Activated CD8-positive, alpha-beta memory T cell treated with anti-CD3 and anti-CD28 coated beads for 24 hours (primary cell): Measurements from ENCODE around the gene RALB.
"Not testable (repeated sequence)": the region's sequence is repeated elsewhere in the genome, so short reads cannot be mapped to it uniquely, and the experiment has no call there.

ENCODE experiments used
- DNase-seq: peaks from one replicate; pipeline ENCODE4 v3.0.0-alpha.2; 2020

Gene RALB

DNA sequence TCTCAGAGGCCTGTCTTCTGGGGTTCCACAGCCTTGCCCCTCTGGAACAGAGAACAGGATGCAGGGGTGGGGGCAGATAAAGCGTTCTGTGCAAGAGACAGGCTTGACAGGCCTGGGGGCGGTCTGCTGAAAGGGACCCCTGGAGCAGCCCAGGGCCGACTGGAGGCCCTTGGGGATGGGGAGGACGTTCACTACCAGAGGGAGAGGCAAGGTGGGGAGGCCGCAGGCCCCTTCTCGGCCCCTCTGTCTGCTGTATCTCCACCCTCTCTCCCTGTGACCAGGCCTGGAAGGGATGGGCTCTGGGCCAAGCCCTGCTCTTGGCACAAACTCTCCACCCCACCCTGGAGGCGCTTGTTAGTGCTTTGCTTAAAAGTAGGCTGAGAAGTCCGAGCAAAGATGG, 66.0 kb downstream of the RALB start:
- DNase-seq, result no peak

DNA sequence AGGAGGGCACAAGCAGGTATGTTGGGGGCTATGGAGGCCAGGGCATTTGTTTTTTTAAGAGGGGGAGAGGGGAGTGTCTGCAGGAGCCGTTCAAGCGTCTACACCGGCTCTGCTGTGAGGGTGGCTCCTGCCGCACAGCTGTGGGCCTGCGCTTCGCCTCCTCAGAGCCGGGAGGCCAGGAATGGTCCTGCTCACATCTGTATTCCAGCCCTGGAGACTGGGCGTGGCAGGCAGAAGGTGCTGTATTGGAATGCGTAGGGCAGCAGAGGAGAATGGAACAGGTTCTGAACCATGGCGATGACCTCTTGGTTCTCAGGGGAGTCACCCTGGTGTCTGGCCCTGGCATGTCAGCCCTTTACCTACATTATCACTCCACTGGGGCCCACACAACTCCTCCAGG, 66.5 kb downstream of the RALB start:
- DNase-seq, result no peak

- no peak for DNase-seq
Observed at GRCh38 chr2:120319686-120320317, 67.2 kb downstream of the RALB start.

GRCh38 chr2:120320318-120320851, 67.7 kb downstream of the RALB start:
- DNase-seq, result no peak

DNA sequence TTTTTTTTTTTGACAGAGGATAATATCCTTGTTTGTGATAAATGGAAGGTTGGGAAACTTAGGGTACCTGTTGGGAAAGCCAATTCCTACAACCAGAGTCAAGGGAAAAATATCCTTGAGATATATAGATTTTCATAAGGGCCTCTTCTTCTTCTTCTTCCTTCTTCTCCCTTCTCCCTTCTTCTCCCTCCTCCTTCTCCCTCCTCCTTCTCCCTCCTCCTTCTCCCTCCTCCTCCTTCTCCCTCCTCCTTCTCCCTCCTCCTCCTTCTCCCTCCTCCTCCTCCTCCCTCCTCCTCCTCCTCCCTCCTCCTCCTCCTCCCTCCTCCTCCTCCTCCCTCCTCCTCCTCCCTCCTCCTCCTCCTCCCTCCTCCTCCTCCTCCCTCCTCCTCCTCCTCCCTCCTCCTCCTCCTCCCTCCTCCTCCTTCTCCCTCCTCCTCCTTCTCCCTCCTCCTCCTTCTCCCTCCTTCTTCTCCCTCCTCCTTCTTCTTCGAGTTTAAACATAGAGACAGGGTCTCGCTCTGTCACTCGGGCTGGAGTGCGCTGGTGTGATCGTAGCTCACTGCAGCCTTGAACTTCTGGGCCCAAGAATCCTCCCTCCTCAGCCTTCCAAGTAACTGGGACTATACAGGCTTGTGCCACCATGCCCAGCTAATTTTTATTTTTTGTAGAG, 68.4 kb downstream of the RALB start:
- DNase-seq, result not testable (repeated sequence)

GRCh38 chr2:120321721-120322284, 69.2 kb downstream of the RALB start:
- no peak for DNase-seq

DNA sequence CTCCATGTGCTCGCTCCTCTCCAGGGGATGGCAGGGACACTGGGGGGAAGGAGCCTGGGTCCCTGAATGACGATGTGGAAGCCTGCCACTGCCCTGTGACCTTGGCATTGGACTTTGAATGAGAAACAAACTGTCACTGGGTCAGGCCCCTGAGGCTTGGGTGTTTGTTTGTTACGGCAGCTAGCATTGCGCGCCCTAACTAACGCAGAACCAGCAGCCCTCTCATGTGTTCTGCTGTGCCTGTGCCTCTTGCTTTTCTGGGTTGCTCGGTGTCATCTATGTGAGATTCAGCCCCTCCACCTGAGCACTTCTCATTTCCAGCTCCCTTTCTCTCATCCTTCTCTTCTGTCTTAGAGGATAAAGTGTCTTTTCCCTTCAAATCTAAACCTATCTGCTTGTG, 69.7 kb downstream of the RALB start:
- DNase-seq, result no peak

DNA sequence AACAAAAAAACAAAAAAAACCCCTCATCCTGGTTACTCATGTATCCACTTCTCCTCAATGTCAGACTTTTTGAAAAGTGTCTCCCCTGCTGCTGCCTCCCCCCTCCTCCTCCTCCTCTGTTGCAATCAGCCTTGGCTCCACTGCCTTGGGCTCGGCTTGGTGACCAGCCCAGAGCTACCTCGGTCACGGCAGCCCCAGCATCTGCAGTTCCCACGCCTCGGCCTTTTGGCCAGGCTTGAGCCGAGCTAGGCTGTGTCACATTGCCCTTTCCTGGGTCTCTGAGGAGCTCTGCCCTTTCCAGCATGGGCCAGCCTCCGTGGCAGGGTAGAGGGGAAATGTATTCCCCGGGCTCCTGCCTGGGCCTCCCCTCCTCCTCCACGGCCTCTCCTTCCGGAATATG, 70.6 kb downstream of the RALB start:
- no peak for DNase-seq

DNA sequence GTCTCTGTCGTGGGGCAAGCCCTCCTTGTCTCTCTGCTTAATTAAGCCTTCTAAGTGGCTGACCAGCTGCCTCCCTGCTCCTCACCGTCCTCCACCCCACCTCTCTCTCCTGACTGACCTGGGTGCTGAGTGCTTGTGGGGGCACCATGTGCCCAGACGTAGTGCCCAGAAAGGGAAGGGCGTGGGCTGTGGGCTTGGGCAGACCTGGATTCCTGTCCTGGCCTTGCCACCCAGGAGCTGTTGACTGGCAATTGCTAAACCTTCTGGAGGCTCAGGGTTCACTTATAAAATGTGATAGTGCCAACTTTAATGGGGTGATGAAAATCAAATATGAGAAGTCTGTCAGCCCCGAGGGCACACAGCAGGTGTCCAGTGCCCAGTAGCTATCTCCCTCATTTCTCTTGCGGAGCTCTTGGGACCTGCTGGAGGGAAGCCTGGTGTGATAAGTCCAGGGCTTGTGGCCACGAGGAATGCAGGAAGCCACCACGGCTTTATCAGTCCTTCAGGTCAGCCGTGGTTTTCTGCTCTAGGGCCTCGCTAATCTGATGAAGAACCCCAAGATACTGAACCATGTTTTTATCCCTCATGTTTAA, 71.3 kb downstream of the RALB start:
- DNase-seq, result no peak

DNA sequence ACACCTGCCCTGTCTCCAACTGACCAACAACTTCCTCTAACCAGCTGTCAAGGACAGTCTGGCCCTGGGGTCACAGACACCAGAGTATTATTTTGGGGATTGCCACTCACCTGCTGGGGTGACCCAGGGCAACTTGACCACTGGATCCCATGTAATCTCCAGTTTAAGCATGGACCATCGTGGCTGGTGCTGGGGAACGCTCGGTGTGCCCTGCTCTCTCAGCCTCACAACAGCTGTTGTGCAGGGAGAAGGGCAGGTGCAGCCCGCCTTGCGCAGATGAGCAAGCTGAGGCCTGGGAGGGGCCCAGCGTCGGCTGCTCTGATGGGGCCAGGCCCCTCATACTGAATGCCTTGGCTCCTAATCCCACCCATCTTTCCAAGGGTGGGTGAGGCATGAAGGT, 72.3 kb downstream of the RALB start:
- no peak for DNase-seq

DNA sequence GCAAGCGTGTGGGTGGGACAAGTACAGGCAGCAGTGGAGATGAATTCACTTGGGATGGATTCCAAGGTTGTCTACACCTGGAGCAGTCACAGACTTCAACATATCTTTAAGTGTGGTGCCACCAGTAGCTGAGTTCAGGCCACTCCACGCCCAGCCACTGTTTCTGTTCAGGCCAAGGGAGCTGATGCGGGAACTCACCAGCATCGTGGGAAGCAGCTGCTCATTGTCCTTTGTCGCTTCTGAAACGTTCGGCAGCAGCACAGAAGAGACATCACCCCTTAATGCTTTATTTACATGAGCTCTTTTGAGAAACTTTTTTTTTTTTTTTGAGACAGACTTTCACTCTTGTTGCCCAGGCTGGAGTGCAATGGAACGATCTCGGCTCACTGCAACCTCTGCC, 73.4 kb downstream of the RALB start:
- DNase-seq, result no peak

DNA sequence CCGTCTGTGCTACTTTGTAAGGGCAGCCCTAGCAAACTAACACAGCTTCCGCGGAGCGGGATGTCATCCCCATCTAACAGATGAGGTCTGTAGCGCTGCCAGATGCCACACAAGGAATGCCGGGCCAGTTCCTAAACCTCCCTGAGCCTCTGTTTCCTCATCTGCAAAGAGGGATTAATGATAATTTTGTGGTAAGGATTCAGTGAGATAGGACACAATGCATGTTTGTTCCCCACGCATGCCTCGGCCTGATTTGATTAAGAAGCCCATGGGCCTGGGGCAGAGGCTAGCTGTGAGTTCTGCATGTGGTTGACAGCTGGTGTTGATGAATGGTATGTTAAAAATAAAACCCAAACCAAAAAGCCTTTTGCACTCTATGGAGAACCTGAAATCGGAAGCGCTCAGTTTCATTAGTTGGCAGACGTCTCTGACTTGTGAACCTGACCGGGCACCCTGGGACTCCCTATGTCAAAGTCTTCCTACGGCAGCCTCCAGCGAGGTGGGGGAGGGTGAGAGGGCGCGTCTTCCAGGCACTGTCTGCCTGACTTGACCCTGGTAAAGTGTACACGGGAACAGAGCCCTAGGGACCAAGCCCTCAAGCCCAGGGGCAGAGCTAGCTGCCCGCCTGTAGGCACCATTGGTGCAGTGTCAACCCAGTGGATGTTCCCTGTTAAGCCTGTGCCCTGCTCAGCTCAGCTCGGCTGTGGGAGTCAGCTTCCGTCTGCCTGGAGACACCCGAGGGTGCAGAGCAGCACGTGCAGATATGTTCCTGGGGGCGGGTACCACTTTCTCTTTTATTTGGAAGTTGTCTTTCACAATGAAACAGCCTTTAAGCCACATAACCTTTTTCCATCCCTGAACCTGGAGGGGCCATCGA, 78.5 kb downstream of the RALB start:
- DNase-seq, result no peak

DNA sequence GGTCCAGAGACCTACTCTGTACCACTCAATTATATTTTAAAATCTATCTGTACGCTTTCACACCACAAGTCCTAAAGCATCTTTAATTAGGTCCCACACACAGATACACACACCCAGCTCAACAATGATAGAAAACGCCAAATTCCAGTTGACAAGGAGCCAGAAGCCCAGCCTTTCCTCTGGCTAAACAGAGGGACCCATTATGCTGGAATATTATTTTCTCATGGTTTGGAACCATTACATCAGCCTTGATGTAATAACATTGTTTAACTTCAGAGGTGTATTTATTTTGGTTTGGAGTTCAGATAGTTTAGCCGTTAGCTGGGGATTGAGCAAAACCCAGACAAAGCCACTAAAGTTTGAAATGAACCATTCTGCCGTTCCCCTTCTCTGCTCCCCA, 79.3 kb downstream of the RALB start:
- DNase-seq, result no peak

DNA sequence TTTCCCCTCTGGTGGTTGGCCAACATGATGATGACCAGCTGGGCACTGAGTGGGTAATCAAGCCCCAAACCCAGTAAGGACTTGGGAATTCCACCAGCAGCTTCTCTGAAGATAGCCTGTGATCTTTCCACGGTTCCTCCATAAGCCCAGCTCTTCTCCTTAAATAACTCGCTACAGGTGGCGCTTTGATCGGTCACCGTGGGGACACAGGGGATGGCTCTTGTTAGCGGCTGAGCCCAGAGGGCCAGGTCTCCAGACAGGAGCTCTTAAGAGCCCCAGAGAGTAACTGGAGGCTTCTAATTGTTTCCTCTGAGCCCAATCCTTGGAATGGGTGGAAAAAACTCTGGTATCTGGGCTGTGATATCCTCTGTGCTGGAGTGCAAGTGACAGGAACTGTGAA, 79.7 kb downstream of the RALB start:
- no peak for DNase-seq

- DNase-seq, result no peak
Observed at GRCh38 chr2:120334068-120334467, 81.4 kb downstream of the RALB start.

- no peak for DNase-seq
Observed at GRCh38 chr2:120336749-120337148, 84.1 kb downstream of the RALB start.

DNA sequence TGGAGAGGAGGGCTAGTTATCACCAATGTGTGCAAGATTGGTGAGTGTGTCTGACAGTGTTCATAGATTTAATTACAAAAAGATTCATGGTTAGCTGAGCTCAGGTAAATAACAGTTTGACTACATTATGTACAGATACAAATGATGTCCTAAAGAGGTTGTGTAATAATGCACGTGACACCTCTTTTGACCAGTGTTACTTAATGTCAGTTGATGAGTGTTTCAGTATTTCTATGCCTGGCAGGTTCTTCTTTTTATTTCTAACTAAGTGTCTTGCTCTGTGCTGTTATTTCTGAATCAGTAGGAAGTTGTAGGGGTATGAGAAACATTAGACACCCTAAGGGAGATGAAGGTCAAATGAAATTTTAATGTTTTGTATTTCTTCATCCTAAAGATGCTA, 85.4 kb downstream of the RALB start:
- no peak for DNase-seq

DNA sequence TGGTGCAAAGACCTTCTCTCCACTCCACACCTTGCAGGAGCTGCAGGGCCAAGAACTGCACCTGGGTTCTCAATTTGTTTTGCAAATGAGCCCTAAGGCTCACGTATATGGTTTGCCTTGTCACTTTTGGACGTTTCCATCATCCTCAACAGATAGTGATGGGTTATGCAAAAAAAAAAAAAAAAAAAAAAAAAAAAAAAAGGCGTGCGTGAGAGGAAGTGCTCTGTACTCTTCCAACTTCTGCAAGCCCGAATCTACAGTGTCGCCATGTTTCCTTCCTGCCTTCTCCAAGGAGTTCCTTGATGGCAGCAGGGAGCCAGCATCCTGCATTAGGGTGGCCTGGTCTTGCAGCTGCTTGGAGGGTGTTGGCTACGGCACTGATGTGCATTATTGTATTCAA, 89.3 kb downstream of the RALB start:
- DNase-seq, result no peak

GRCh38 chr2:120342446-120342845, 89.8 kb downstream of the RALB start:
- DNase-seq, result no peak

GRCh38 chr2:120343100-120343432, 90.4 kb downstream of the RALB start:
- no peak for DNase-seq

GRCh38 chr2:120343433-120344105, 90.9 kb downstream of the RALB start:
- peak; percentile 83 for DNase-seq
